Karpas-422 (cell line): ENCODE measurements around the gene BMPR2. TPM values are rescaled to one million over a fixed set of nuclear protein-coding genes. Genes with fewer than 3 reads are reported as not detected.
A peak's percentile ranks its signal among the peaks of the same experiment; 100 is the strongest.

Experiments used
- DNase-seq: peaks from one replicate; pipeline ENCODE4 v3.0.0-alpha.2; 2015
- H2AFZ ChIP-seq: fragments of 200-600 bp; sonication (generic); 2 replicates; pipeline ENCODE4 v1.6.1; 2014; ENCODE audit warnings: antibody characterized with exemption, low read length, mixed read lengths
- H3K27ac ChIP-seq: fragments of 200-600 bp; sonication (generic); 2 replicates; pipeline ENCODE4 v1.5.1; 2014; ENCODE audit warnings: mild to moderate bottlenecking, low read length, moderate library complexity
- H3K27me3 ChIP-seq: fragments of 200-600 bp; sonication (generic); 2 replicates; pipeline ENCODE4 v1.6.1; 2014; ENCODE audit warnings: low read length, mixed read lengths
- H3K36me3 ChIP-seq: fragments of 200-600 bp; sonication (generic); 2 replicates; pipeline ENCODE4 v1.6.1; 2014; ENCODE audit warnings: low read length, mixed read lengths; ENCODE audit not compliant: insufficient read depth
- H3K4me1 ChIP-seq: fragments of 200-600 bp; sonication (generic); 2 replicates; pipeline ENCODE4 v1.6.1; 2014; ENCODE audit warnings: mild to moderate bottlenecking, low read length, mixed read lengths
- H3K4me2 ChIP-seq: fragments of 200-600 bp; sonication (generic); 2 replicates; pipeline ENCODE4 v1.6.1; 2014; ENCODE audit warnings: low read length, low read depth, mild to moderate bottlenecking; ENCODE audit not compliant: poor library complexity, severe bottlenecking
- H3K4me3 ChIP-seq: fragments of 200-600 bp; sonication (generic); 2 replicates; pipeline ENCODE4 v1.5.1; 2014; ENCODE audit warnings: mild to moderate bottlenecking, antibody characterized with exemption, low read length, mixed read lengths
- H3K79me2 ChIP-seq: fragments of 200-600 bp; sonication (generic); 2 replicates; pipeline ENCODE4 v1.6.1; 2014; ENCODE audit warnings: mild to moderate bottlenecking, low read length, mixed read lengths
- H3K9ac ChIP-seq: fragments of 200-600 bp; sonication (generic); 2 replicates; pipeline ENCODE4 v1.6.0; 2014; ENCODE audit warnings: low read length
- H3K9me2 ChIP-seq: fragments of 200-600 bp; sonication (generic), shearing (Covaris generic); replicated peaks from 2 replicates; pipeline ENCODE4 v1.6.0; 2014; ENCODE audit warnings: mild to moderate bottlenecking, low read length, moderate library complexity; ENCODE audit not compliant: insufficient read depth
- H3K9me3 ChIP-seq: fragments of 300-700, 200-600 bp; sonication (generic); 2 replicates; pipeline ENCODE4 v1.6.1; 2014; ENCODE audit warnings: low read length, mixed read lengths
- H4K20me1 ChIP-seq: fragments of 200-600 bp; sonication (generic); 2 replicates; pipeline ENCODE4 v1.6.1; 2014; ENCODE audit warnings: mild to moderate bottlenecking, antibody characterized with exemption, low read length, low read depth; ENCODE audit not compliant: insufficient read depth
- total RNA-seq: library from RNA; depleted of rRNA; stranded (reverse); fragments of >200 nt; shearing (Covaris generic); gene quantifications from 2 replicates; pipeline ENCODE4 v1.2.3, GENCODE V29; 2014; ENCODE audit warnings: low replicate concordance

The BMPR2 gene
- total RNA-seq, 1 experiment from 2014 or later, result 4.0 TPM

- H3K79me2 ChIP-seq, result no peaks in the 10 kb centered on the region
- no peak overlapping the region for H3K9ac ChIP-seq
- H3K9me3 ChIP-seq, result no peaks in the 10 kb centered on the region
- H3K9me2 ChIP-seq, result no peaks in the 10 kb centered on the region
- no peaks in the 10 kb centered on the region for H3K4me1 ChIP-seq
- no peak overlapping the region for H3K4me3 ChIP-seq
- H3K36me3 ChIP-seq, result no peaks in the 10 kb centered on the region
- H2AFZ ChIP-seq, result no peak overlapping the region
- H3K27ac ChIP-seq, result no peak overlapping the region
- no peak overlapping the region for H3K4me2 ChIP-seq
- H3K27me3 ChIP-seq, result no peaks in the 10 kb centered on the region
- DNase-seq, result no peak
- no peaks in the 10 kb centered on the region for H4K20me1 ChIP-seq
Observed at GRCh38 chr2:202604699-202605098, 228.6 kb downstream of the BMPR2 start.

DNA sequence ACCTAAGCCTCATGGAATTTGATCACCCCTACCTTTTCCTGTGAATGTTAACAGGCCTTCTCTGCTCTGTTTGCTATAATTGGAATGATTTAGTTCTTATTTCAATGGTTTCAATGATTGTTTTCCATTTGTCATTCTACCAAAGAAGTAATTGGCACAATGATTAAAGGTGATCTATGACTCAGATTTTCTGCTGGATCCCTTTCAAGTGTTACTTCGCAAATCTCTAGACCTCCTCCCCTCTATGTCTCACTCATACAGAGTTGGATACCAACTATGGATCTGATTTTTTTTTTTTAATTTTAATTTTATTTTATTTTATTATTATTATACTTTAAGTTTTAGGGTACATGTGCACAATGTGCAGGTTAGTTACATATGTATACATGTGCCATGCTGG is 229.0 kb downstream of the BMPR2 start:
- Histone ChIP-seq H3K9me2 (no peaks in the 10 kb centered on the region), H3K9me3 (no peaks in the 10 kb centered on the region), H4K20me1 (no peaks in the 10 kb centered on the region), H3K36me3 (no peaks in the 10 kb centered on the region), H3K4me2 (no peak overlapping the region), H3K4me1 (no peaks in the 10 kb centered on the region), H3K79me2 (no peaks in the 10 kb centered on the region), H3K9ac (no peak overlapping the region), H3K27me3 (no peaks in the 10 kb centered on the region), H3K4me3 (no peak overlapping the region), H2AFZ (no peak overlapping the region), H3K27ac (no peak overlapping the region)
- no peak for DNase-seq

DNA sequence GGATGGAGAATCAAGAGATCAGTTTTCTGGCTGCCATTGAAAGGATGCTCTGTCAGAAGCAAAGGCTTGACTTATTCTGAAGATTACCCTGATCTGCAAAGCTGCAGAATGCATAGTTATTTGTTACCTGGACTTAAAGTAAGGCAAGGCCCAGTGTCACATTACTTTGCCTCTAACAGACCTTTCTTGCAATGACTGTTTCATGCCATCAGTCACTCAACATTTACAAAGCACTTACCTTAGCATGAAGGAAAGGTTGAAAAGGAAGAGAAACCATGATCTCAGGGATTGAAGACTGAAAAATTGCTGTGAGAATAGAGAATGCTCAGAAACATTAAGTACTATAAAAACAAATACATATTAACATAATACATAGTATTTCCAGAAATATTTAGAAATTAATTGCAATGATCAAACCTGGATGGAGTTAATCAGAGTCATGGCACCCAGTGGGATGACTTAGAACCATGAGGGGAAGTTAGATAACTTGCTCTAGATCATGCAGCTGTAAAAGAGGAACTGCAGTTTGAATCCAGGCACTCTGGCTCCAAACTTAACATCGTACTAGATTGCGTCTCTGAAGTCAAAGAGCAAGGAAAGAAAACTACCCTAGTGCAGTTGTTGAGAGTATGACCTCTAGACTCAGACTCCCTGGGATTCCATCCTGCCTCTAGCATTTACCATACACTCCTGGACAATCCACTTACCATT is 232.2 kb downstream of the BMPR2 start:
- H3K9ac ChIP-seq, result no peak overlapping the region
- H4K20me1 ChIP-seq, result no peaks in the 10 kb centered on the region
- peak; percentile 46 for DNase-seq
- no peaks in the 10 kb centered on the region for H3K27me3 ChIP-seq
- no peak overlapping the region for H2AFZ ChIP-seq
- no peak overlapping the region for H3K4me2 ChIP-seq
- no peaks in the 10 kb centered on the region for H3K79me2 ChIP-seq
- H3K4me1 ChIP-seq, result no peaks in the 10 kb centered on the region
- H3K4me3 ChIP-seq, result no peak overlapping the region
- H3K9me3 ChIP-seq, result no peaks in the 10 kb centered on the region
- H3K36me3 ChIP-seq, result no peaks in the 10 kb centered on the region
- no peak overlapping the region for H3K27ac ChIP-seq
- H3K9me2 ChIP-seq, result no peaks in the 10 kb centered on the region

GRCh38 chr2:202609381-202610145 is 233.4 kb downstream of the BMPR2 start:
- Histone ChIP-seq H3K36me3 (no peaks in the 10 kb centered on the region), H3K4me1 (no peaks in the 10 kb centered on the region), H3K27me3 (no peaks in the 10 kb centered on the region), H3K4me2 (no peak overlapping the region), H3K9me3 (no peaks in the 10 kb centered on the region), H3K79me2 (no peaks in the 10 kb centered on the region), H3K4me3 (no peak overlapping the region), H3K9me2 (no peaks in the 10 kb centered on the region), H3K27ac (no peak overlapping the region), H4K20me1 (no peaks in the 10 kb centered on the region), H3K9ac (no peak overlapping the region), H2AFZ (no peak overlapping the region)
- no peak for DNase-seq

DNA sequence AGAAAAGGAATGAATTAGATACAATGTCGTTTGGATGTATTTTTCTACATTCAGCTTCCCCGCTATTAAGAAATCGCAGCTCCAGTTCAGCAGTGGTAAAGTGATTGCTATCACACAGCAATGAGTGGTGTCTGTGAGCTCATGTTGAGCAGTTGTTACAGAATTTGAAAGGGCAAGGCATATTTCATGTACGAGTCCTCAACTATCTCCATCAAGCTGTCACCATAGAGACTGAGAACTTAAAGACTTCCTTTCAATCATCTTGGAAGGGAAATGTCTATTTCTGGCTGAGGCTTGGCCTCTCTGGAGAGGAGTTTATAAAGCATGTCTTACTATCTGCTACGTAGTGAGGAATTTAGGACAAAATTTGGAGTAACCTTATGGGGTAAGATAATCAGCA is 234.3 kb downstream of the BMPR2 start:
- Histone ChIP-seq H3K4me3 (no peak overlapping the region), H3K4me1 (no peaks in the 10 kb centered on the region), H3K79me2 (no peaks in the 10 kb centered on the region), H3K9me3 (no peaks in the 10 kb centered on the region), H3K4me2 (no peak overlapping the region), H4K20me1 (no peaks in the 10 kb centered on the region), H3K27ac (no peak overlapping the region), H3K9ac (no peak overlapping the region), H3K27me3 (no peaks in the 10 kb centered on the region), H3K9me2 (no peaks in the 10 kb centered on the region), H3K36me3 (no peaks in the 10 kb centered on the region), H2AFZ (no peak overlapping the region)
- DNase-seq, result no peak

GRCh38 chr2:202612145-202612544 is 236.0 kb downstream of the BMPR2 start:
- Histone ChIP-seq H2AFZ (no peak overlapping the region), H3K4me3 (no peak overlapping the region), H3K4me1 (no peaks in the 10 kb centered on the region), H3K9me2 (no peaks in the 10 kb centered on the region), H3K36me3 (no peaks in the 10 kb centered on the region), H3K9me3 (no peaks in the 10 kb centered on the region), H3K27me3 (no peaks in the 10 kb centered on the region), H3K4me2 (no peak overlapping the region), H4K20me1 (no peaks in the 10 kb centered on the region), H3K79me2 (no peaks in the 10 kb centered on the region), H3K9ac (no peak overlapping the region), H3K27ac (no peak overlapping the region)
- no peak for DNase-seq

DNA sequence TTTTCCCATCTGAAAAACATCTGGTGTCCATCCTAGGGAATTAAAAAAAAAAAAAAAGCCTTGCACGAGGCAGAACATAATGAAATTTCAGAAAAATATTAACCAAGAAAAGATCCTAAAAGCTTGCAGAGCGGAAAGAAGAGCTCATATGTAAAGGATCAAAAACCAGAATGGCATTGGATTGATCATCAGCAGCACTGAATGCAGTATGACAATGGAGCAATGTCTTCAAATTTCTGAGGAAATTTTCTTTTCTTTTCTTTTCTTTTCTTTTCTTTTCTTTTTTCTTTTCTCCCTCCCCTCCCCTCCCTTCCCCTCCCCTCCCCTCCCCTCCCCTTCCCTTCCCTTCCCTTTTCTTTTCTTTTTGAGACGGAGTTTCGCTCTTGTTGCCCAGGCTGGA is 237.4 kb downstream of the BMPR2 start:
- no peak overlapping the region for H3K9ac ChIP-seq
- DNase-seq, result no peak
- H3K27me3 ChIP-seq, result no peaks in the 10 kb centered on the region
- H3K9me2 ChIP-seq, result no peaks in the 10 kb centered on the region
- no peaks in the 10 kb centered on the region for H3K36me3 ChIP-seq
- no peak overlapping the region for H2AFZ ChIP-seq
- no peaks in the 10 kb centered on the region for H3K9me3 ChIP-seq
- no peaks in the 10 kb centered on the region for H3K79me2 ChIP-seq
- H3K4me1 ChIP-seq, result no peaks in the 10 kb centered on the region
- H4K20me1 ChIP-seq, result no peaks in the 10 kb centered on the region
- H3K4me3 ChIP-seq, result no peak overlapping the region
- no peak overlapping the region for H3K27ac ChIP-seq
- no peak overlapping the region for H3K4me2 ChIP-seq
